Retinal pigment epithelial cell (primary cell): ENCODE measurements around the gene PABPC3.

ENCODE experiments used
- DNase-seq: peaks from one replicate; pipeline ENCODE4 v3.0.0-alpha.2; 2010; ENCODE audit warnings: low read depth
- H3K4me3 ChIP-seq: 2 replicates; pipeline ENCODE4 v1.5.1; 2011; ENCODE audit warnings: mild to moderate bottlenecking, low read length, control low read depth, moderate library complexity
- CTCF ChIP-seq: conservative IDR thresholded peaks from 2 replicates; pipeline ENCODE4 v1.5.1; 2011; ENCODE audit warnings: low read depth, low read length, control low read depth, inconsistent platforms

PABPC3 gene

GRCh38 chr13:25084096-25084495 is 11.8 kb upstream of the PABPC3 start:
- no peak for DNase-seq
- H3K4me3 ChIP-seq: no peak overlapping the region
- TF ChIP-seq CTCF: no peak

GRCh38 chr13:25085125-25085742 is 10.7 kb upstream of the PABPC3 start:
- peak; percentile 18 for DNase-seq
- peak; percentile 77 for TF ChIP-seq CTCF

DNA sequence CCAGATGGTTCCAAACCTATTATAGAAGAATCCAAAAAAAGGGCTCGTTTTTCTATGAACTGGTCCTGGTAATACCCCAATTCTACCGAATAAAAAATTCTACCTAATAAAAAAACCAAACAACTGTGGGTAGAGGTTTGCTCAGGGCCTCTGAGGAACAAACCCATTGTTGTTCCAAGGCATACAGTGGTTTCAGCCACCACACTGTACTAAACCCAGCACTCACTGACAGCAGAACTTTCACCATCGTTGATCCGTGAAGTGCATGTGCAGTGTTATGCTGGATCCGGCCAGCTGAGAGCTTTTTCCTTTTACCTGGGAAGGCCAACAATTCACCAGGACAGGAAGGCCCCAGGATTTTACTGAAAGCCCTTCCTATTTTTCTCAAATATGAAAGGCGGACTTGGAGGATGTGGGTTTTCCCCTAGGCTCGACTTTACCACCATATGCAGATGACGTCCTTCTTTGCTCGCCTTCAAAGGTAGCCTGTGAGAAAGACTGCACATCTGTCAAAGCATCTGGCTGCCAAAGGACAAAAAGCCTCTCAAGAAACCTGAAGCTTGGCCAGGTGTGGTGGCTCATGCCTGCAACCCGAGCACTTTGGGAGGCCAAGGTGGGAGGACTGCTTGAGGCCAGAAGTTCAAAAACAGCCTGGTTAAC is 7.2 kb upstream of the PABPC3 start:
- TF ChIP-seq CTCF: no peak

More at GRCh38 chr13:25085125-25085742, 10.7 kb upstream of the PABPC3 start:
- H3K4me3 ChIP-seq: no peak overlapping the region

DNA sequence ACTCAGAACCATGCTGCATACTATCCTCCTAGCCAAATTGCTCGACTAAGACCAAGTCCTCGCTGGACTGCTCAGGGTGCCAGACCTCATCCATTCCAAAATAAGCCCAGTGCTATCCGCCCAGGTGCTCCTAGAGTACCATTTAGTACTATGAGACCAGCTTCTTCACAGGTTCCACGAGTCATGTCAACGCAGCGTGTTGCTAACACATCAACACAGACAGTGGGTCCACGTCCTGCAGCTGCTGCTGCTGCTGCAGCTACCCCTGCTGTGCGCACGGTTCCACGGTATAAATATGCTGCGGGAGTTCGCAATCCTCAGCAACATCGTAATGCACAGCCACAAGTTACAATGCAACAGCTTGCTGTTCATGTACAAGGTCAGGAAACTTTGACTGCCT is 1.5 kb downstream of the PABPC3 start:
- H3K4me3 ChIP-seq: no peak overlapping the region
- no peak for DNase-seq
- no peak for TF ChIP-seq CTCF

More for the DNA sequence above, 7.2 kb upstream of the PABPC3 start:
- no peak for DNase-seq
- H3K4me3 ChIP-seq: no peak overlapping the region

DNA sequence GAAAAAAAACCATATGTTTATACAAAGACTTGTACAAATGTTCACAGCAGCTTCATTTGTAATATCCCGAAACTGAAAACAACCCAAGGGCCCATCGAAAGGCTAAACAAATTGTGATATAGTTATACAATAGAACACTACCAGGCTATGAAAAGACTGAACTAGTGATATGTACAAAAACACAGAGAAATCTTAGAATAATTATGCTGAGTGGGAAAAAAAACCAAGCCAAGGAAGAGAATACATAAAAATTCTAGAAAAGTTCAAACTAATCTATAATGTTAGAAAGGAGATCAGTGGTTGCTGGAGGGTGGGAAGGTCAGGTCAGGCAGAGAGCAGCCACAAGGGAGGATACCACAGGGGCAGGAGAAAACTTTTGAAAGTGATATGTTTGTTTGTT is 7.8 kb downstream of the PABPC3 start:
- DNase-seq: no peak
- no peak overlapping the region for H3K4me3 ChIP-seq
- TF ChIP-seq CTCF: no peak

DNA sequence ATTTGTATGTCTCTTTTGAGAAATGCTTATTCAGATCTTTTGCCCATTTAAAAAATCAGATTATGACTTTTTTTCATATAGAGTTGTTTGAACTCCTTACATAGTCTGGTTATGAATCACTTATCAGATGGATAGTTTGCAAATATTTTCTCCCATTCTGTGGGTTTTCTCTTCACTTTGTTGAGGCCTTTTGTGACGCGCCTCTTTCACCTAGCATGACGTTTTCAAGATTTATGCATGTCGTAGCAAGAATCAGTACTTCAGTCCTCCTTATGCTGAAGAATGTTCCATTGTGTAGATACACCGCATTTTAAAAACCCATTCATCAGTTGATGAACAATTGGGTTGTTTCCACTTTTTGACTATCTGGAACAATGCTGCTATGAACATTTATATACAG is 13.4 kb downstream of the PABPC3 start:
- no peak for DNase-seq
- TF ChIP-seq CTCF: no peak
- H3K4me3 ChIP-seq: no peak overlapping the region
